Neural cell (in vitro differentiated cells): Measurements from ENCODE around the gene JUND. TPM values are rescaled to one million over a fixed set of nuclear protein-coding genes. Genes with fewer than 3 reads are reported as not detected.

Source experiments
- H2AFZ ChIP-seq: fragments of 200-600, 300-800 bp; sonication (generic), shearing (Covaris generic); 2 replicates; pipeline ENCODE4 v1.6.0; 2014; ENCODE audit warnings: low read depth, mild to moderate bottlenecking, antibody characterized with exemption, low read length, moderate library complexity
- H3F3A ChIP-seq: fragments of 200-600 bp; shearing (Covaris generic); 2 replicates; pipeline ENCODE4 v1.6.1; 2016; ENCODE audit warnings: mild to moderate bottlenecking, moderate library complexity, mixed read lengths, antibody characterized with exemption, low read length; ENCODE audit not compliant: insufficient read depth, poor library complexity, severe bottlenecking
- H3K27ac ChIP-seq: fragments of 200-600, 300-800 bp; sonication (generic), shearing (Covaris generic); 2 replicates; pipeline ENCODE4 v1.5.1; 2014; ENCODE audit warnings: mild to moderate bottlenecking, low read length, moderate library complexity
- H3K27me3 ChIP-seq: fragments of 300-800, 200-600 bp; sonication (generic), shearing (Covaris generic); 2 replicates; pipeline ENCODE4 v1.6.0; 2014; ENCODE audit warnings: mild to moderate bottlenecking, low read depth, low read length, moderate library complexity; ENCODE audit not compliant: insufficient read depth
- H3K36me3 ChIP-seq: fragments of 300-800, 200-600 bp; sonication (generic), shearing (Covaris generic); 2 replicates; pipeline ENCODE4 v1.5.1; 2014; ENCODE audit warnings: mild to moderate bottlenecking, antibody characterized with exemption, low read length, moderate library complexity; ENCODE audit not compliant: insufficient read depth
- H3K4me2 ChIP-seq: fragments of 300-800, 200-600 bp; sonication (generic), shearing (Covaris generic); 2 replicates; pipeline ENCODE4 v1.6.0; 2014; ENCODE audit warnings: mild to moderate bottlenecking, low read length
- H3K4me3 ChIP-seq: fragments of 300-800, 200-600 bp; sonication (generic), shearing (Covaris generic); 2 replicates; pipeline ENCODE4 v1.5.1; 2014; ENCODE audit warnings: mild to moderate bottlenecking, low read length, moderate library complexity
- H3K79me2 ChIP-seq: fragments of 200-600 bp; shearing (Covaris generic); replicated peaks from 2 replicates; pipeline ENCODE4 v1.6.0; 2014; ENCODE audit warnings: mild to moderate bottlenecking, low read length, moderate library complexity; ENCODE audit not compliant: insufficient read depth
- H3K9ac ChIP-seq: fragments of 300-800, 200-600 bp; sonication (generic), shearing (Covaris generic); 2 replicates; pipeline ENCODE4 v1.6.1; 2016; ENCODE audit warnings: mild to moderate bottlenecking, low read length, mixed read lengths
- H3K9me2 ChIP-seq: fragments of 200-600 bp; shearing (Covaris generic); 2 replicates; pipeline ENCODE4 v1.6.1; 2016; ENCODE audit warnings: mild to moderate bottlenecking, low read length, mixed read lengths; ENCODE audit not compliant: insufficient read depth
- H3K9me3 ChIP-seq: fragments of 200-600, 300-800 bp; sonication (generic), shearing (Covaris generic); 2 replicates; pipeline ENCODE4 v1.6.1; 2016; ENCODE audit warnings: mild to moderate bottlenecking, mixed run types, low read length, moderate library complexity, mixed read lengths
- H4K20me1 ChIP-seq: fragments of 200-600 bp; shearing (Covaris generic); 2 replicates; pipeline ENCODE4 v1.6.1; 2016; ENCODE audit warnings: mild to moderate bottlenecking, mixed run types; ENCODE audit not compliant: insufficient read depth
- CTCF ChIP-seq: fragments of 450-650 bp; IDR thresholded peaks from 2 replicates; pipeline ENCODE4 v1.5.1; 2014; ENCODE audit warnings: antibody characterized with exemption, mild to moderate bottlenecking, moderate library complexity; ENCODE audit not compliant: poor library complexity, severe bottlenecking
- EP300 ChIP-seq: fragments of 450-650 bp; conservative IDR thresholded peaks from 2 replicates; pipeline ENCODE4 v1.6.1; 2014; ENCODE audit warnings: antibody characterized with exemption, mild to moderate bottlenecking, moderate library complexity; ENCODE audit not compliant: poor library complexity, severe bottlenecking
- EZH2 ChIP-seq: fragments of 200-600, 300-800 bp; shearing (Covaris generic), sonication (generic); IDR thresholded peaks from 2 replicates; pipeline ENCODE4 v1.6.1; 2014; ENCODE audit warnings: antibody characterized with exemption, low read length, borderline replicate concordance, mild to moderate bottlenecking; ENCODE audit not compliant: insufficient read depth, poor library complexity, severe bottlenecking
- MXI1 ChIP-seq: fragments of 450-650 bp; conservative IDR thresholded peaks from 2 replicates; pipeline ENCODE4 v1.6.1; 2014; ENCODE audit warnings: antibody characterized with exemption, mild to moderate bottlenecking; ENCODE audit not compliant: poor library complexity, severe bottlenecking
- POLR2AphosphoS5 ChIP-seq: IDR thresholded peaks from 2 replicates; pipeline ENCODE4 v1.6.1; 2012
- RAD21 ChIP-seq: fragments of 450-650 bp; conservative IDR thresholded peaks from 2 replicates; pipeline ENCODE4 v1.6.1; 2014; ENCODE audit warnings: antibody characterized with exemption, mild to moderate bottlenecking, moderate library complexity
- REST ChIP-seq: IDR thresholded peaks from 2 replicates; pipeline ENCODE4 v1.6.1; 2012; ENCODE audit warnings: borderline replicate concordance
- SMC3 ChIP-seq: fragments of 450-650 bp; conservative IDR thresholded peaks from 2 replicates; pipeline ENCODE4 v1.6.1; 2014; ENCODE audit warnings: antibody characterized with exemption, mild to moderate bottlenecking, moderate library complexity; ENCODE audit not compliant: poor library complexity
- TAF1 ChIP-seq: IDR thresholded peaks from 2 replicates; pipeline ENCODE4 v1.6.1; 2012; ENCODE audit warnings: low read depth
- polyA plus RNA-seq: library from polyadenylated mRNA; depleted of rRNA; stranded (reverse); fragments of >200 nt; gene quantifications from 2 replicates; pipeline ENCODE4 v1.2.3, GENCODE V29; 2014

The JUND gene
- polyA plus RNA-seq, 1 donor from 2014 or later, result 94.9 TPM

GRCh38 chr19:18307271-18307681 is 25.9 kb upstream of the JUND start:
- no peak overlapping the region for H3K4me2 ChIP-seq
- no peak overlapping the region for H3K9ac ChIP-seq
- no peaks in the 10 kb centered on the region for H4K20me1 ChIP-seq
- no peaks in the 10 kb centered on the region for H3K79me2 ChIP-seq
- no peak overlapping the region for H2AFZ ChIP-seq
- no peaks in the 10 kb centered on the region for H3K27me3 ChIP-seq
- no peaks in the 10 kb centered on the region for H3K9me3 ChIP-seq
- H3F3A ChIP-seq, result no peaks in the 10 kb centered on the region
- no peaks in the 10 kb centered on the region for H3K36me3 ChIP-seq
- TF ChIP-seq SMC3 (no peak), TAF1 (no peak), POLR2AphosphoS5 (no peak), CTCF (no peak), EP300 (no peak), EZH2 (no peak), RAD21 (no peak)
- no peaks in the 10 kb centered on the region for H3K9me2 ChIP-seq
- H3K4me3 ChIP-seq, result no peak overlapping the region
- no peak overlapping the region for H3K27ac ChIP-seq

GRCh38 chr19:18306888-18307260 is 25.5 kb upstream of the JUND start:
- Histone ChIP-seq H3K36me3 (no peaks in the 10 kb centered on the region), H4K20me1 (no peaks in the 10 kb centered on the region), H3K4me3 (no peak overlapping the region), H2AFZ (no peak overlapping the region), H3F3A (no peaks in the 10 kb centered on the region), H3K79me2 (no peaks in the 10 kb centered on the region), H3K4me2 (no peak overlapping the region), H3K27me3 (no peaks in the 10 kb centered on the region), H3K9ac (no peak overlapping the region), H3K27ac (no peak overlapping the region), H3K9me2 (no peaks in the 10 kb centered on the region), H3K9me3 (no peaks in the 10 kb centered on the region)
- TF ChIP-seq SMC3, result no peak
- TF ChIP-seq EP300, result no peak
- TF ChIP-seq TAF1, result no peak
- TF ChIP-seq REST, result no peak
- no peak for TF ChIP-seq MXI1
- TF ChIP-seq POLR2AphosphoS5, result no peak
- no peak for TF ChIP-seq EZH2
- no peak for TF ChIP-seq CTCF
- TF ChIP-seq RAD21, result no peak
